ENCODE measurements around the gene RIMBP2.
"Not testable (repeated sequence)": the region's sequence is repeated elsewhere in the genome, so short reads cannot be mapped to it uniquely, and the experiment has no call there.

The RIMBP2 gene

GRCh38 chr12:130715998-130716968 lies at the start of gene RIMBP2:
Gene RIMBP2, minus strand, starts transcription at chr12:130716299. Its CDS starts 237,286 bp downstream, at chr12:130479013.
- DNase-seq (ENCODE audit: low read depth, low spot score): peak; percentile 33

- DNase-seq (ENCODE audit: low read depth, low spot score): no peak
Observed at GRCh38 chr12:130765186-130765659, 49.1 kb upstream of the RIMBP2 start.

- DNase-seq (ENCODE audit: low read depth, low spot score): no peak
Observed at GRCh38 chr12:130764475-130765185, 48.5 kb upstream of the RIMBP2 start.

- DNase-seq (ENCODE audit: low read depth, low spot score): no peak
Observed at GRCh38 chr12:130764073-130764472, 48.0 kb upstream of the RIMBP2 start.

- DNase-seq (ENCODE audit: low read depth, low spot score): no peak
Observed at GRCh38 chr12:130762319-130762675, 46.2 kb upstream of the RIMBP2 start.

GRCh38 chr12:130761537-130762318 lies 45.6 kb upstream of the RIMBP2 start:
- DNase-seq (ENCODE audit: low read depth, low spot score): no peak

- DNase-seq (ENCODE audit: low read depth, low spot score): no peak
Observed at GRCh38 chr12:130754234-130754901, 38.3 kb upstream of the RIMBP2 start.

GRCh38 chr12:130752692-130753230 lies 36.7 kb upstream of the RIMBP2 start:
- no peak for DNase-seq (ENCODE audit: low read depth, low spot score)

- DNase-seq (ENCODE audit: low read depth, low spot score): not testable (repeated sequence)
Observed at GRCh38 chr12:130752037-130752436, 35.9 kb upstream of the RIMBP2 start.

GRCh38 chr12:130748786-130749185 lies 32.7 kb upstream of the RIMBP2 start:
- DNase-seq (ENCODE audit: low read depth, low spot score): no peak

GRCh38 chr12:130747867-130748740 lies 32.0 kb upstream of the RIMBP2 start:
- DNase-seq (ENCODE audit: low read depth, low spot score): no peak

GRCh38 chr12:130746546-130746945 lies 30.4 kb upstream of the RIMBP2 start:
- DNase-seq (ENCODE audit: low read depth, low spot score): no peak

GRCh38 chr12:130745921-130746320 lies 29.8 kb upstream of the RIMBP2 start:
- no peak for DNase-seq (ENCODE audit: low read depth, low spot score)

GRCh38 chr12:130744274-130744673 lies 28.2 kb upstream of the RIMBP2 start:
- no peak for DNase-seq (ENCODE audit: low read depth, low spot score)

- DNase-seq (ENCODE audit: low read depth, low spot score): no peak
Observed at GRCh38 chr12:130743606-130744005, 27.5 kb upstream of the RIMBP2 start.

- no peak for DNase-seq (ENCODE audit: low read depth, low spot score)
Observed at GRCh38 chr12:130743176-130743575, 27.1 kb upstream of the RIMBP2 start.

- no peak for DNase-seq (ENCODE audit: low read depth, low spot score)
Observed at GRCh38 chr12:130742716-130743115, 26.6 kb upstream of the RIMBP2 start.

GRCh38 chr12:130742112-130742511 lies 26.0 kb upstream of the RIMBP2 start:
- DNase-seq (ENCODE audit: low read depth, low spot score): no peak

- DNase-seq (ENCODE audit: low read depth, low spot score): no peak
Observed at GRCh38 chr12:130739571-130739970, 23.5 kb upstream of the RIMBP2 start.

GRCh38 chr12:130738403-130738802 lies 22.3 kb upstream of the RIMBP2 start:
- DNase-seq (ENCODE audit: low read depth, low spot score): not testable (repeated sequence)
